Stomach (tissue), 4 donors: ENCODE data around the gene SPATA12.

ENCODE experiments used
- CTCF ChIP-seq, 7 experiments: fragments of 450-650 bp in 4 of 7; fragments of 200-600 bp in 3 of 7; sonication (generic) in 3 of 7; IDR thresholded peaks; one replicate each; pipeline ENCODE4 v1.5.1; 2016 to 2019; ENCODE audit warnings: antibody characterized with exemption in 7 of 7, control low read depth in 2 of 7, mild to moderate bottlenecking in 1 of 7
- POLR2A ChIP-seq, 4 donors: fragments of 450-650 bp; IDR thresholded peaks; one replicate each; pipeline ENCODE4 v1.6.1; 2016; ENCODE audit warnings: antibody characterized with exemption in 4 of 4, control low read depth in 2 of 4, mild to moderate bottlenecking in 1 of 4, moderate library complexity in 1 of 4
- POLR2AphosphoS5 ChIP-seq, 3 donors: sonication (generic); formaldehyde crosslinking; IDR thresholded peaks; one replicate each; pipeline ENCODE4 v1.6.1; 2016; ENCODE audit warnings: antibody characterized with exemption in 3 of 3

GRCh38 chr3:57029383-57029782, 31.1 kb upstream of the SPATA12 start:
- TF ChIP-seq CTCF (IDR thresholded peaks at IDR 0.05) (no peak), POLR2A (IDR thresholded peaks at IDR 0.05) (no peak), POLR2AphosphoS5 (IDR thresholded peaks at IDR 0.05) (no peak)
